Ascending aorta (tissue), 2 donors: ENCODE results near the gene MTA3. TPM values are rescaled to one million over a fixed set of nuclear protein-coding genes. Genes with fewer than 3 reads are reported as not detected.

Experiments used
- DNase-seq, 2 donors: peaks; one replicate each; pipeline ENCODE4 v3.0.0-alpha.2; 2019; ENCODE audit warnings: low spot score in 2 of 2
- H3K27ac ChIP-seq, 2 donors: fragments of 200-600 bp; sonication (generic); one replicate each; pipeline ENCODE4 v1.5.1; 2016 to 2017; ENCODE audit warnings: mild to moderate bottlenecking in 1 of 2
- H3K27me3 ChIP-seq: fragments of 200-600 bp; sonication (generic); one replicate; pipeline ENCODE4 v1.5.1; 2017
- H3K36me3 ChIP-seq, 2 donors: fragments of 200-600 bp; sonication (generic); one replicate each; pipeline ENCODE4 v1.5.1; 2016
- H3K4me1 ChIP-seq, 2 donors: fragments of 200-600 bp; sonication (generic); one replicate each; pipeline ENCODE4 v1.5.1; 2016 to 2017; ENCODE audit warnings: mild to moderate bottlenecking in 1 of 2
- H3K4me3 ChIP-seq, 2 donors: fragments of 200-600 bp; sonication (generic); one replicate each; pipeline ENCODE4 v1.5.1; 2016 to 2017; ENCODE audit warnings: mild to moderate bottlenecking in 1 of 2
- H3K9me3 ChIP-seq, 2 donors: fragments of 200-600 bp; sonication (generic); one replicate each; pipeline ENCODE4 v1.5.1; 2016
- CTCF ChIP-seq, 3 experiments: fragments of 200-600 bp in 2 of 3; fragments of 450-650 bp in 1 of 3; sonication (generic) in 2 of 3; IDR thresholded peaks; one replicate each; pipeline ENCODE4 v1.5.1; 2016 to 2019; ENCODE audit warnings: antibody characterized with exemption in 3 of 3, mild to moderate bottlenecking in 1 of 3, moderate library complexity in 1 of 3
- intact Hi-C: fragments of 100-400 bp; cut with DNase I; formaldehyde crosslinking; loops from one replicate; pipeline ENCODE4 v1.15.1; 2023
- total RNA-seq: library from RNA; depleted of rRNA; stranded (reverse); fragments of >200 nt; gene quantifications from one replicate; pipeline ENCODE4 v1.1.0, GENCODE V29; 2016

The MTA3 gene
- total RNA-seq, 1 donor from 2014 or later = 59.2 TPM

GRCh38 chr2:42792087-42792582 is 223.7 kb downstream of the MTA3 start:
- Histone ChIP-seq H3K9me3 (no peaks in the 10 kb centered on the region), H3K4me3 (peak overlapping the region; percentile 71 to 81), H3K27ac (peak overlapping the region; percentile 91 to 97), H3K27me3 (no peaks in the 10 kb centered on the region), H3K4me1 (peaks cover 5 to 30% of the 10 kb centered on the region in 2 donors), H3K36me3 (no peaks in the 10 kb centered on the region)
- no peak for TF ChIP-seq CTCF (IDR thresholded peaks at IDR 0.05)
- DNase-seq = no peak
- intact Hi-C loops = loop anchor here (10.0 kb wide), 1 partner anchor 227 kb away; the partner anchor contains the start of gene MTA3

- Histone ChIP-seq H3K9me3 (no peaks in the 10 kb centered on the region), H3K4me1 (peaks cover 5 to 30% of the 10 kb centered on the region in 2 donors), H3K36me3 (no peaks in the 10 kb centered on the region), H3K27ac (peak within 1 kb of the TSS; percentile 91 to 97), H3K4me3 (peak within 1 kb of the TSS; percentile 71 to 81), H3K27me3 (no peaks in the 10 kb centered on the region)
- TF ChIP-seq CTCF (IDR thresholded peaks at IDR 0.05) = peak in 2 of 3 experiments; percentile 38 to 41
- intact Hi-C loops = loop anchor here (1.0 to 10.0 kb wide), 2 partner anchors 18 to 228 kb away; partner anchors contain the start of gene MTA3
- DNase-seq = peak in 1 of 2 donors; percentile 83
Measured at GRCh38 chr2:42792583-42793333, 224.3 kb downstream of the MTA3 start, which contains the start of gene HAAO. Gene HAAO, minus strand, starts transcription at chr2:42792583. Its CDS starts 47 bp downstream, at chr2:42792536.

- no peak for DNase-seq
- peak overlapping the region; percentile 91 to 97 for H3K27ac ChIP-seq
- H3K36me3 ChIP-seq = no peaks in the 10 kb centered on the region
- H3K27me3 ChIP-seq = no peaks in the 10 kb centered on the region
- TF ChIP-seq CTCF (IDR thresholded peaks at IDR 0.05) = no peak
- H3K9me3 ChIP-seq = no peaks in the 10 kb centered on the region
- peaks cover 5 to 30% of the 10 kb centered on the region in 2 donors for H3K4me1 ChIP-seq
- intact Hi-C loops = loop anchor here (1.0 to 10.0 kb wide), 2 partner anchors 17 to 229 kb away; partner anchors contain the start of gene MTA3
- H3K4me3 ChIP-seq = peak overlapping the region; percentile 71 to 81
Measured at GRCh38 chr2:42793334-42794270, 225.2 kb downstream of the MTA3 start.

- H3K9me3 ChIP-seq = no peaks in the 10 kb centered on the region
- no peaks in the 10 kb centered on the region for H3K36me3 ChIP-seq
- peaks cover 5 to 30% of the 10 kb centered on the region in 2 donors for H3K4me1 ChIP-seq
- peak overlapping the region in 1 of 2 donors; percentile 81 for H3K4me3 ChIP-seq
- peak in 2 of 3 experiments; percentile 19 to 30 for TF ChIP-seq CTCF (IDR thresholded peaks at IDR 0.05)
- H3K27ac ChIP-seq = peak overlapping the region; percentile 91 to 97
- DNase-seq = no peak
- no peaks in the 10 kb centered on the region for H3K27me3 ChIP-seq
- intact Hi-C loops = loop anchor here (10.0 kb wide), 1 partner anchor 230 kb away; the partner anchor contains the start of gene MTA3
Measured at GRCh38 chr2:42794271-42795046, 226.0 kb downstream of the MTA3 start.
